Loucy (cell line): Measurements from ENCODE around the gene TMEM132D.

Source experiments
- H2AFZ ChIP-seq: fragments of 200-600 bp; sonication (generic); 2 replicates; pipeline ENCODE4 v1.6.0; 2016; ENCODE audit warnings: antibody characterized with exemption, mild to moderate bottlenecking, low read length, moderate library complexity
- H3F3A ChIP-seq: fragments of 200-600 bp; 2 replicates; pipeline ENCODE4 v1.6.0; 2016; ENCODE audit warnings: antibody characterized with exemption, low read depth, mild to moderate bottlenecking
- H3K27me3 ChIP-seq: fragments of 200-600 bp; sonication (generic); 2 replicates; pipeline ENCODE4 v1.6.1; 2014; ENCODE audit warnings: low read length, mild to moderate bottlenecking; ENCODE audit not compliant: insufficient read depth, poor library complexity, severe bottlenecking
- H3K36me3 ChIP-seq: fragments of 200-600 bp; sonication (generic); 2 replicates; pipeline ENCODE4 v1.6.1; 2016; ENCODE audit warnings: low read length; ENCODE audit not compliant: insufficient read depth
- H3K4me1 ChIP-seq: fragments of 200-600 bp; sonication (generic); 2 replicates; pipeline ENCODE4 v1.5.1; 2014; ENCODE audit warnings: low read length, mild to moderate bottlenecking; ENCODE audit not compliant: insufficient read depth, poor library complexity, severe bottlenecking
- H3K4me2 ChIP-seq: fragments of 200-600 bp; sonication (generic); 2 replicates; pipeline ENCODE4 v1.6.0; 2014; ENCODE audit warnings: antibody characterized with exemption, low read length, low read depth, mild to moderate bottlenecking; ENCODE audit not compliant: poor library complexity, severe bottlenecking
- H3K4me3 ChIP-seq: fragments of 200-600 bp; sonication (generic); 2 replicates; pipeline ENCODE4 v1.5.1; 2014; ENCODE audit warnings: low read length, mild to moderate bottlenecking, mixed read lengths; ENCODE audit not compliant: poor library complexity, severe bottlenecking
- H3K79me2 ChIP-seq: fragments of 200-600 bp; sonication (generic); 2 replicates; pipeline ENCODE4 v1.6.1; 2014; ENCODE audit warnings: low read length; ENCODE audit not compliant: insufficient read depth
- H3K9ac ChIP-seq: fragments of 200-600 bp; sonication (generic); 2 replicates; pipeline ENCODE4 v1.6.0; 2014; ENCODE audit warnings: mild to moderate bottlenecking, low read depth, low read length, moderate library complexity; ENCODE audit not compliant: poor library complexity, severe bottlenecking
- H3K9me2 ChIP-seq: fragments of 200-600 bp; sonication (generic); replicated peaks from 2 replicates; pipeline ENCODE4 v1.6.1; 2016; ENCODE audit warnings: low read depth, low read length, mixed read lengths
- H3K9me3 ChIP-seq: fragments of 200-600 bp; sonication (generic); 2 replicates; pipeline ENCODE4 v1.6.1; 2014; ENCODE audit warnings: mild to moderate bottlenecking, antibody characterized with exemption, low read length, low read depth; ENCODE audit not compliant: insufficient read depth
- H4K20me1 ChIP-seq: fragments of 200-600 bp; sonication (generic); 2 replicates; pipeline ENCODE4 v1.6.0; 2014; ENCODE audit warnings: antibody characterized with exemption, low read length, mild to moderate bottlenecking; ENCODE audit not compliant: insufficient read depth, poor library complexity, severe bottlenecking
- CTCF ChIP-seq: fragments of 200-600 bp; sonication (generic); conservative IDR thresholded peaks from 2 replicates; pipeline ENCODE4 v1.5.1; 2014; ENCODE audit warnings: mild to moderate bottlenecking, antibody characterized with exemption, low read length
- EZH2phosphoT487 ChIP-seq: fragments of 200-600 bp; IDR thresholded peaks from 2 replicates; pipeline ENCODE4 v1.6.1; 2018; ENCODE audit warnings: antibody characterized with exemption, mild to moderate bottlenecking, moderate library complexity, borderline replicate concordance

TMEM132D gene

GRCh38 chr12:129337413-129337812, 566.4 kb downstream of the TMEM132D start:
- TF ChIP-seq CTCF, result no peak
- no peak for TF ChIP-seq EZH2phosphoT487
- no peak overlapping the region for H3K4me3 ChIP-seq
- no peaks in the 10 kb centered on the region for H3K9me2 ChIP-seq
- H4K20me1 ChIP-seq, result no peaks in the 10 kb centered on the region
- H2AFZ ChIP-seq, result no peak overlapping the region
- no peaks in the 10 kb centered on the region for H3K27me3 ChIP-seq
- H3K36me3 ChIP-seq, result no peaks in the 10 kb centered on the region
- H3K9me3 ChIP-seq, result peaks cover 13% of the 10 kb centered on the region; the same call in 1 of the 2 replicates
- H3K4me1 ChIP-seq, result no peaks in the 10 kb centered on the region
- no peak overlapping the region for H3K9ac ChIP-seq
- H3K79me2 ChIP-seq, result no peaks in the 10 kb centered on the region
- no peaks in the 10 kb centered on the region for H3F3A ChIP-seq
- no peak overlapping the region for H3K4me2 ChIP-seq

DNA sequence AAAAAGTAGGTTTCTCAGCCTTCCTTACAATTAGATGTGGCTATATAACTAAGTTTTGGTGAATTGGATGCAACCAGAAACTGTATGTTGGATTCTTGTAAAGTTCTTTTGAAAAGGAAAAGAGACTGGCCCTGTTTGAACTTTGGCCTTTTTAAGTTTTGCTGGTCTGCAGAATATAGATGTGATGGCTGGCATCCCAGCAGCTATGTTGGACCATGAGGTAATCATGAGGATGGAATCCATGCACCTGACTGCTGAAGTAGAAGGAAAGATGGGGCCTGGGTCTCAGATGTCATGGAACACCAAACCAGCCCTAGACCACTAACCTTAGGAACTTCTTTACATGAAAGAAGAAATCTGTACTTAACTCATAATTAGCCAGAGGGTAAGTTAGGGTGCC, 568.1 kb downstream of the TMEM132D start:
- TF ChIP-seq CTCF (no peak), EZH2phosphoT487 (no peak)

DNA sequence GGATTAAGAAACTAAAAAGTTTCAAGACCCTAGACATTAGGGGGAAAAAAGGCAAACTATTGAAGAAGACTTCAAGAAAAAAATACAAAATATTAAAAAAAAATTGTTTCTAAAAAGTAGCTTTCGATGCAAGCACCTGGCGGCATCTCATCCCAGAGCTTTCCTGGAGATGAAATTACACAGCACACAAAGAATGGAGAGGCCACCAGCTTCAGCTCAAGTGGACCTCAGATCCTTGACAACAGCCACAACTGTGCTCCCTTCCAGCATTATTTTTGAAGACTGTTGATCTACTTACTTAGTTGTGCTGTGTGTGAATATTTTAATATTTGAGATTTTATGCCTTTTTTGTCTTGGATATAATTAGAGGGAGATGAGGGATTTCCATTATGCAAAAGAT, 571.5 kb downstream of the TMEM132D start:
- Histone ChIP-seq H3F3A (no peaks in the 10 kb centered on the region), H2AFZ (no peak overlapping the region), H3K4me3 (no peak overlapping the region), H3K9me3 (peaks cover 5% of the 10 kb centered on the region; the same call in 1 of the 2 replicates), H3K9me2 (no peaks in the 10 kb centered on the region), H3K27me3 (no peaks in the 10 kb centered on the region), H3K4me1 (no peaks in the 10 kb centered on the region), H3K4me2 (no peak overlapping the region), H3K9ac (no peak overlapping the region), H3K36me3 (no peaks in the 10 kb centered on the region), H3K79me2 (no peaks in the 10 kb centered on the region), H4K20me1 (no peaks in the 10 kb centered on the region)
- TF ChIP-seq EZH2phosphoT487, result no peak
- TF ChIP-seq CTCF, result no peak

More for the DNA sequence above, 568.1 kb downstream of the TMEM132D start:
- Histone ChIP-seq H3K4me1 (no peaks in the 10 kb centered on the region), H2AFZ (no peak overlapping the region), H3K9me2 (no peaks in the 10 kb centered on the region), H3K36me3 (no peaks in the 10 kb centered on the region), H3F3A (no peaks in the 10 kb centered on the region), H3K4me3 (no peak overlapping the region), H3K27me3 (no peaks in the 10 kb centered on the region), H3K9me3 (peaks cover 13% of the 10 kb centered on the region; the same call in 1 of the 2 replicates), H3K4me2 (no peak overlapping the region), H4K20me1 (no peaks in the 10 kb centered on the region), H3K9ac (no peak overlapping the region), H3K79me2 (no peaks in the 10 kb centered on the region)
